NCI-H524 treated with DMSO at 0.1 percent for 48 hours (cell line): Measurements from ENCODE around the gene PIK3R3.

ENCODE experiments used
- DNase-seq: peaks from one replicate; lab custom pipeline; 2025; lab: John Stamatoyannopoulos, UW

Gene PIK3R3

DNA sequence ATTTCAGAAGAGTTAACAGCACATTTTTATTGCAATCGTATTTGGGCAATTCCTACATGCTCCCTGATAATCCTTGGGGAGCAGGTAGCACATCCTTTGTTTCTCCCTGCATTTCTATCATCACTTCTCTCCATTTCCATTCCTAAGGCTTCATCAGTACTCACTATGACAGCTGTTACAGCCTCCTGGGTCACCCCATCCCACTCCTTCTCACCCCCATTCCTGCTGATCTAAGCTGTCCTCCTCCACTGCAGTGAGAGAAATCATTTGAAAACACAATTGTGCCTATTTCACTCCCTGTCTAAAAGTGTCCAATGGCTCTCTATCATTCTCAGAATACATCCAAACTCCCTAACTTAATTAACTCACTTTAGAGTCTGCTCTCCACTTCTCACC is 25.5 kb upstream of the PIK3R3 start:
- DNase-seq, result no peak

DNA sequence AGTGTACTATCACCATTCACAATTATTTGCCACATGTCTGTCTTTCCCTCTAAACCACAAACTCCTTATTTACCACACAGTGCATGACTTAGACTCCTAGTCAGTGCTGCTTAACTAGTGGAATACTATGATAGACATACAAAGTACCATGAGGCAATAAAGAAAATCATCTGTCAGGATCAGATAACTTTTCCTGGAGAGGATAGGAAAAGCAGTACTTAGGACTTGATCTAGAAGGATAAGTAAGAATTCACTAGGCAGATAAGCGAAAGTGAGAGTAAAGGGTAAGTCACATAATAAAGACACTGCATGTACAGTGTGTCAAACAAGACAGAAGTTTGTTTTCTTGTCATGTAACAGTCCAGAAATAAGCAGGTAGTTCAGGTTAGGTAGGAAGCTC is 21.3 kb upstream of the PIK3R3 start:
- no peak for DNase-seq

DNA sequence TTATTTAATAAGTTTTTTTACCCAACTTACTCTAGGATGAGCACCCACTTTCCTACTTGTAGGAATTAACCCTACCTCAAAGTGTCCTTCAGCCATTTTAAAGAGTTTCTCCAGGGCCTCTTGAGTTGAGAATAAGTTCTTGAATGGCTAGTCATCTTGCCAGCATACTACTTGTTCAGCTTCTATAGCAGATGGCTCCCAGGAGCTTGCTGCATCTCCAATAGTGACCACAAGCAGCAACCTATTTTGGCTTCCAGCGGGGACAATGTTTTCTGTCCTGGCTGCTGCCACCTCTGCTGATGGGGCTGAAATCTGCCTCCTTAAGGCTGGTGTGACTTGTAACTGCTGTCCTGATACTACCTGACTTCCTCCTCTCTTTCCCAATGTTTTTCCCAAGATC is 20.8 kb upstream of the PIK3R3 start:
- DNase-seq, result no peak

DNA sequence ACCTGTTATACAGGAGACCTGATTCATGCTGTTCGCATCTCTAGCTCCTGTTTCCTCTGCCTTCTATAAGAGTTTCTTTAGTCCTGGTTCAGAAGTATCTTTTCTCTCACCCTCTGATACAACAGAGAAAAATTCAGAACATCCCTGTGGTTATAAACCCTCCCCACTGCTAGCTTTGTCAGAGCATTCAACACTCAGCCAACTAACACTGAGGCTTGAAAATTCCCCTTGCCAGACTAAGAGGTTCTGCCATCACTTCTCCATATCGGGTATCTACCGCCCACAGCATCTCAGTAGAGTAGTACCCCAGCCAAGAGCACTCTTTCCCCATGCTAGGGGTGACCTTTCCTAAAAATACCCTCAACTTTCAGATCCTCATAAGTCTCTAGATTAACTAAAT is 19.6 kb upstream of the PIK3R3 start:
- DNase-seq, result no peak

DNA sequence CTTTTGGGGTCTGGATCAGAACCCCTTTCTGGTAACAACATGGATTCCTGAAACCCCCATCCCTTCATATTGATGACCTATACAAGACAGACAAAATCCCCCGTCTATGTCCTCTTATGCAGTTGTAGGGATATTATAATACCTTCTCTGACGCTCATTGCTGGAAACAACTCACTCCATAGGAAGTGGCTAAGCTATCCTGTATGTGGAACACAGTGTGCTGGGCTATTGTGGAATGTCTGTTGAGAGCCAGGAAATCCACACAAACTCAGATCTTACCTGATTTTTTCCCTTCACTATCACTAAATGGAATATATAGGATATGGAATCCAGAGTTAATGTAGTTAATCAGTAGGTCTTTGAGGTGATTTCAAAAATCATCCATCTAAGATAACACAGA is 17.7 kb upstream of the PIK3R3 start:
- DNase-seq, result no peak

DNA sequence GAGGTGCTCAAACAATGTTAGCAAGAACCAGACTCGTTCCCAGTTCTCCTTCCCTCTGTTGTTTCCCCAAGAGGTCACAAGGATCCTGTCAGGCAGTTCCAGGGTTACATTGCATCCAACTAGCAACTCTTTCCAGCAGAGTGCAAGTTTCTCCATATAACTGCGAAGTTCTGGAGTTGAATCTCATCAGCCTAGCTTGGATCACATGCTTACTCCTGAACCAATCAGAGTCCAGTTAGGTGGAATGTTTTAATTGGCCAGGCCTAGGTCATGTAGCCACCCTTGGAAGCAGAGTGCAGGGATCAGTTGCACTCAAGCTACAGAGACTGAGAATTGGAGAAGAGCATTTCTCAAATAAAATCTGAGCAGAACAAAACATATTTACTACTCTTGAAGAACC is 15.9 kb upstream of the PIK3R3 start:
- DNase-seq, result no peak

DNA sequence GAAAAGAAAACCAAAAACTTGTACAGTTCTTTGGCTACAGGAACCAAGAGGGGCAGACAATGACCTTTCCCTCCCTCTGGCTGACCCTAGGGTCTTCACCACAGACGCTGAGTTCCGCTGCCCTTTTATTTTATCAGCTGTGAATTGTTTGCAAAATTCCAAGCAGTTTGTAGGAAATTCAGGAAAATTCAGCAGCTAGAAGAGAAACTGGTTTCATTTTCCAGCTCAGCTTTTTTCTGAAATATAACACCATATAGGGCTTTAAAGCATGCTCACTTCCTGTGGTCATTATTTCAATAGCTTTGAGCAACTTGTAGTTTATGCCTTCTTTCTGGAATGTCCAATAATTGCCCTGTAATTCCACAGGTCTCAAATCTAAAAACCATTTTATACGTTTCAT is 5.5 kb upstream of the PIK3R3 start:
- no peak for DNase-seq

DNA sequence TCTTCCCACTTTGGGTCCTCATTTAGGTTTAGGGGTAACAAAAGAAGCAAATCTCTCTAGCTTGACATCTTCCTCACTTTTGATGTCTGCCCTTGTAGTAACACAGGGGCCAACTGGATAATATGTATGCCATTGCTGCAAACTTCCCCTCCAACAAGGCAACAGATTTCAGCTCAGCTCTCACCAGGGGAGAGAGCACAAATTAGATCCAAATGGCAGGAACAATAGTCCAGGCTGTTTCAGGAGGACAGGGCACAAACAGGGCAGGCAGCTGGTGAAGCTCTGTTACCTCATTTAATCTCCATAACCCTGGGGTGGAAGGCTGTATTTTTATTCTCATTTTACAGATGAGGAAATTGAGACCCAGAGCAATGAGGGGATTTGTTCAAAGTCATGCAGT is 4.3 kb upstream of the PIK3R3 start:
- DNase-seq, result no peak

DNA sequence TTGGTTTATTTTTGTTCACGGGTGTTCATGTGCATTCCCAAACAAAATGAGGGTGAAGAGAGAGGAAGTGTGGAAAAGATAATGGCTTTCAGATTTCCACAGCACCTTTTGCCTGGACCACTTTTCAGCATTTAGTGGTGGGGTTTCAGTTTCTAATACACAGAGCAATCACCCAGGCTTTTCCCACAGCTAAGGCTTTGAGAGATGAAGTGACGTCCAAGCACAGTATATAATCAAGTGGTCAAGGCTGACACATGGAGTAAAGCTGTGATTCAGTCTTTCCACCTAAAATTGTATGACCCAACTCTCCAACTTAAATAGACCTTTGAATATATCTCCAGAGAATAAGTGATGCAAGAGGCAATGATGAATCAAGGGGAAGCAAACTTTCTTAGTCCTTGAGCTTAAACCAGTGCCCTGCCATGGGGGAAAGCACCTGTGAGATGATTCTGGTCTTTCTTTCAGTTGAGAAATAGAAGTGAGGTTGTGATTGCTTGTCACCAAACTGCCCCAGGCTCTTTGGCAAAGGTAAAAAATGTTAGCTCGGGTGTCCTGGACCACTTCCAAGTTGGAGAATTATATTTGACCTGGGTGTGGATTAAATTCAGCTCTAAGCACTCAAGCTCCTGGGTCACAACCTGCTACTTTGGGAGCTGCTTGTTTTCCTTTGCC is 2.4 kb upstream of the PIK3R3 start:
- peak; percentile 50 for DNase-seq

DNA sequence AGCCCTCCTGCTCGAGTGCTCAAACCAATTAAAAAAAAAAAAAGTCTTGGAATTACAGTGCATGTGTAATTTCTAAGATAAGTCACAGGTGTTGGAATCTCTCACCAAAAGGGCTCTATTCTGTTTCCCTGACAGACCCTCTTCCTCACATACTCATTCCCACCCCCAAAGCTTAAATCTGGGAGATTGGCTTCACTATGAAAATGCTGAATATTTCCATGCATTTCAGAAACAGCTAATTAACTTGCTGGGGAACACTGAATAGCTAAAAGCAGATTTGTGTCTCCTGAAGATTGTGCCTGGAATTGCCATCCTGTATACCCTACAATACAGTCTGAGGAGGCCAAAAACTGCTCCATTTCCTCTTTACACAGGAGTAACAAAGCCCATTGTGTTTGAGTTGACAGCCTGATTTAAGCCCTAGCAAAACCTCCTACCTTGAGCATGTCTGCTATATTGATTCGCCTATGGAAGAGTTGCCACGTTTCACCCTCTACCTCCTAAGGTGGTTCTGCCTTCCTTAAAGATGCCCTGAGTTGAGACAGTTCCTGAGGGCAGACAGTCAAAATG is 1.4 kb upstream of the PIK3R3 start:
- DNase-seq, result no peak

DNA sequence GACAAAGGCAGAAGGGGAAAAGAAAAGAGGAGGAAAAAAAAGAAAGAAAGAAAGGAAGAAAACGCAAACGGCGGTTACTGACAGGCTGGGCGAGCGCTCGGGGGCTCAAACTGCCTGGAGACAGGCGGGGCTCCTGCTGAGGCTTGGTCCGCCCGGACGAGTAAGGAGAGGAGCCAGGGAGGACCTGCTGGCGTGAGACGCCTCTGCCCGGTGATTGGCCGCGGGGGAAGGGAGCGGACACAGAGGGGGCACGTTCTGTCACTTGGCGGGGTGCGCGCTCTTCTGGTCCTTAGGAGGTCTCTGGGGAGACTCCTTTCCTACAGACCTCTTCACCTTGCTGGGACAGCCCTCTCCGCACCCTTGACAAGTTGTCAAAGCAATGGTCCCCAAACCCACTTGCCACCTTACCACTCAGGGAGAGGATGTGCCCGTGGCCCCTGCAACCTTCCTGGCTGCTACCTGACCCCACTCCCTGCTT is 791 bp upstream of the PIK3R3 start:
- no peak for DNase-seq

DNA sequence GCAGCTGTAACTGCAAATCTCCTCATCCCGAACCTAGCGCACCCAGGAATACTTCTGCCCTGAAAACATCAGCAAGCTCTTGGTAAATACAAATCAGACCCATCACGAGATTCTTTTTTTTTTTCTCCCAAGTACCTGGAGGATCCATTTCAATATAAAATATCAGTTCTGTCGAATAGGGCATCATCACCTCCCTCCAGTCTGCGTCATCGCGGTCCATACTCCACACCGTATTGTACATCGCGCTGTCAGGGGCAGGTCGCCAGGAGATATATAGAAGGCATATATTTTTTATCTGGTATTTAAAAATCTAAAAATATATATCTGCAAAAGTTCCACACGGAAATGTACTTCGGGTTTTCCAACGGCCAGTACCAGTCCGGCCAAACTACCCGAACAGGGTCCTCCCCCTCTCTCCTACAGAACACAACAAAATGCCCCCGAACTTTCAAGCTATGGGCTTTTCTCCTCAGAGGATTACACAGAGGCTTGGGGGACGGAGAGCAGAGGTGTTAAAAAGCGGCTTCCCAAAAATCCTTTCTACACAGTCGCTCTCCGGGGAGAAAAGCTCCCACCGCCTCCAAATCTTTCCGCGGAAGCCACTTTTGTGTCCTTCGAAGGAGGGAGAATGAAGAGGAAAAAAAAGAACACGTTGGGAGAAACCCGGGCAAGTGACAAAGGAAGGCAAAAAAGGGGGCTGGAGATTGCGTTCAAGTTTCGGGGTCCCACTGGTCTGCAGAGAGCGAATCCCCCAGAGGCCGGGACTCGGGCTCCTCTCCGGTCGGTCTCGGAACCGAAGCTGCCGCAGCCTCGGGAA is 509 bp downstream of the PIK3R3 start:
- no peak for DNase-seq

DNA sequence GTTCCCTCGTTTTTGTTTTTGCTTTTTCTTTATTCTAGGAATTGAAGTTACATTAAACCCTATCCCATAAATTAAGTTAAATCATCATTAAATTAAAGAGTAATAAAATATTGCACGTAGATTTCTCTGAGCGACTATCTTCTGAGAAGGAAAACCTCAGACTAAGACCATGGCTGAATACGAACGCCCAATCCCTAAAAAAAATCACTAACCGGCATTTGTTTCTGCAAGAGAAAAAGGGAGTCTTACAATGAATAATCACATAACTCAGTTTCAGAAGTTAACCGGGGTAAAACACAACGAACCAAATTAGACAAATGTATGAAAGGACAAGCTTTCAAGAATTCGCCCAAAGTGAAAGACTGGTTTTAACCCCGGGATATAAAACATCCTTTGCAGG is 1.3 kb downstream of the PIK3R3 start:
- DNase-seq, result no peak

DNA sequence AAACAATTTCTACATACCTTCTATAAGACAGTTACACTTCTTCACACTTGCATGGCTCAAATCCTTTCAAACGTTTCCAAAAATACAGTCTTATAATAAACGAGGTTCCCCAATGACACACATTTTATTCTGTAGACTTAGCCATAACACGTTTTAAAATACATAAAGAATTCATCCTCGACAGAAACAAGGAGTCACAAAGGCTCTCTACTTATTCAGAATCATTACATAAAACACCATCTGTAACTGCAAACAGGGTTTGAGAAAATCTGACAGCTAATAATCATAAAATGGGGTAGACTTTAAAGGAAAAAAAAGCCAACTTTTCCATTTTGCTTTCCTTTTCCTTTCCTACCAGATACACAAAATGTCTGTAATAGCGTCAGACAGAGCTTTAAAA is 1.8 kb downstream of the PIK3R3 start:
- no peak for DNase-seq

DNA sequence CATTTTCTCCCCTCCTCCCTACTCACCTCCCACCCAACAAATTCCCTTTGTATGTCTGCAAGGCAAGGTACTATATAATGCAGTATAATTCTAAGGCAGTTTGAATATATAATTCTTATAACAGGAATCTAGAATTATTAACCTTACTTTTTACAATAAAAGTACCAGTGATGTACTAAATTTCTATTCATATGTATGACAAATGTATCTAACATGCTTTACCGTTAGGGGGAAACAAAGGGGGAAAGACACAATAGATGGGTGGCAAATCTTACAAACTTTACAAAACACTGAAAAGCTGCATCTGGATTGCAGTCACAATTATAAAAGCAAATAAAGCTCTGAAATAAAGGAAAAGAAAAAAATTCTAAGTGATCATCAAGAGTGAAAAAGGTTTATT is 2.3 kb downstream of the PIK3R3 start:
- no peak for DNase-seq

DNA sequence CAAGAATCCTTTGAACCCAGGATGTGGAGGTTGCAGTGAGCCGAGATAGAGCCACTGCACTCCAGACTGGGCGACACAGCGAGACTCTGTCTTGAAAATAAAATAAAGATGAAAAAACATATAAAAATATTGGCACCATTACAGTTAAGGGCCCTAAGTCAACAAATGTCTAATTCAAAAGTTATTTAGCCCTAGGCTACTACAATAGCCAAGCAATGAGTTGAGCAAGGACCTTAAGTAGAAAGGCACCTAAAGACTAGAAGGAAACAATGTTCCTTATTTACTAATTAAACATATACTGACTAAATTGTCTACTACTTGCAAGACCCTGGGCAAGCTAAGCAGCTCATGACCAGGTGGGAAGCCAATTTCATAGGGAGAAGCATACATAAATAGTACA is 4.1 kb downstream of the PIK3R3 start:
- DNase-seq, result no peak

DNA sequence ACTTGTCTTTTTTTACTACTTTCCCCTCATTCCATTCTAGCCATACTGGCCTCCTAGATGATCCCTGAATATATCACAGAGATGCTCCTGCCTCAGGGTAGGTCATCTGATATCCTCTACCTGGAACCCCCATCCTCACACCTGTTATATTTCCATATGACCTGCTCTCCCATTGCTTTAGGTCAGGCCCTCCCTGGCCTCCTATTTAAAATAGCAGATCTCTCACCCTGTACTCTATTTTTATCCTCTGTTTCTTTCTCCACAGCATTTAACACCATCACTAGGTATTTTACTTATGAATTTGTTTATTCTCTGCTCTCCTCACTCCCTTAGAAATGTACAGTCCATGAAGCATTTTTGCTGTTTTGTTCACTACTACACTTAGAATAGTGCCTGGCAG is 13.6 kb downstream of the PIK3R3 start:
- no peak for DNase-seq

DNA sequence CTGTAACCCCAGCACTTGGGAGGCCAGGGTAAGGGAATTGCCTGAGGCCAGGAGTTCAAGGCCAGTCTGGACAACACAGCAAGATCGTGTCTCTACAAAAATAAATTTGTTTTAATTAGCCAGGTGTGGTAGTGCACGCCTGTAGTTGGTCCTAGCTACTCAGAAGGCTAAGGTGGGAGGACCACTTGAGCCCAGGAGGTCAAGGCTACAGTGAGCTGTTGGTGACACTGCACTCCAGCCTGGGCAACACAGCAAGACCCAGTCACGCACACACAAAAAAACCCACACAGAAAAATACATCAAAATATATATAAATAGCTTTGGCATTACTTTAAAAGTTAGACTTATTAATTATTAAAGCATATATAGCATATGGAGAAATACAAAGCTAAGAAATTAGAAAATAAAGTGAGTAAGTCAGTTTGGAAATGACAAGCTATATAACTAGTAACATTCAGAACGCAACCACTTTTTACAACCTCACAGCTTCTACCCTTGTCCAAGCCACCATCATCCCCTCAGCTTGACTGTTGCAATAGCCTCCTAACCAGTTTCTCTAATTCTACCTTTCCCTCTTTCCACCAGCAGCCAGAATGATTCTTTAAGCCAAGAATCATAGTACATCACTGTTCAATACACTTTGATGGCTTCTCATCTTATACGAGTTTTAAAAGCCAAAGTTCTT is 14.5 kb downstream of the PIK3R3 start:
- DNase-seq, result no peak

DNA sequence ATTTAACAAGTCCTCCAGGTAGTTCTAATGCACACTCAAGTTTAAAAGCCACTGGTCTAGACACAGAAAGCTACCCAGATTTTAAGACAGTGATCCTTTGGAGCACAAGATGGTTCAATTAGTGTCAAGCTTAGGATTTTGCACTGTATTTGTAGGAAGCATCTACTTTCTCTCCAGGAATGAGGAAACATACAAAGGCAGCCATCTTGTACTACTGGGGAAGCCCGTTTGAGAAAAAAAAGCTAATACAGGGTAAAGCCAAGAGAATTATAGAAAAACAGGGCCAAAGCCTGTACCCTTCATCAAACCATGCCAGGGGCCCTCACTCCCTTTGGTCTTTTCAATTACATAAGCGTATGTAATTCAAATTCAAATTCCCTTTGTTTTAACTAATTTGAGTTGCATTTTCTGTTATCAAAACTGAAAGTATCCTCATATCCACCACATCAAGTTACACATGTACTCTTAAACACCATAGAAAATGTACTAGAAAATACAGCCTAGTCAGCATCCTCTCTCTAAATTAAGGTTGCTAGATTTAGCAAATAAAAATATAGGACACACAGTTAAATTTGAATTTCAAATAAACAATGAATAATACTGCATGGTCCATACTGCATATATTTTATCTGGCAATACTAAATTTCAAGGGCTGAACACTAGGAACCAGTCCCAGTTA is 17.4 kb downstream of the PIK3R3 start:
- no peak for DNase-seq

DNA sequence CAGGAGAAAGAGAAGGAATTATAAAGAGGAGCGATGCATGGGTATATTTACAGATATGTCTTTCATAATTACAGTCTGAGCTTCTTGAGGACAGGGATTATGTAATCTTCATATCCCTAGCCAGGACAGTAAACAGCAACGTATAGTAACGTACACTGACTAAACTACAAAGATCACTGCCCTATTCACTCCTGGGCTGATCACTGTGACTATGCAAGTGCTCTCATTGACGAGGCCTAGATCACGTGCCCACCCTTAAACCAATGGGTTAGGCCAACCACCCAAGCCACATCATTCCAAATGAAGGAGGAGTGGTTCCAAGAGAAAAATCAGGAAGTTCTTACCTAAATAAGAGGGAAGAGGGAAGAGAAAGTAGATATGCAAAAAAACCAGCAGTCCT is 18.5 kb downstream of the PIK3R3 start:
- DNase-seq, result no peak

DNA sequence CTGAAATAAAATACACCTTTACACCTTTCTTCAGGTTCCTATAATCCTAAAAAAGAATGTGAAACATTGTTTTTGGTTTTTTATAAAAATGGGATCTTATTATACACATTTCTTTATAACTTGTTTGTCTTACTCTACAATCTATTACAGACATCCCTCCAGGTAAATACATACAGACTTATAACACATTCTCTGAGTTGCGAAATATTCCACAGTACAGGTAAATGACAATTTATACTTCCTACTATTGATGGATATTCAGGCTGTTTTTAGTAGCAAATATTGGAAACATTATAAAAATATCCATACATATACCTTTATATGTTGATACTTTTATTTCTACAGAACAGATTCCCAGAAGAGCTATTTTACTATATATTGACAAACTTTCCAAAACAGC is 20.3 kb downstream of the PIK3R3 start:
- no peak for DNase-seq

DNA sequence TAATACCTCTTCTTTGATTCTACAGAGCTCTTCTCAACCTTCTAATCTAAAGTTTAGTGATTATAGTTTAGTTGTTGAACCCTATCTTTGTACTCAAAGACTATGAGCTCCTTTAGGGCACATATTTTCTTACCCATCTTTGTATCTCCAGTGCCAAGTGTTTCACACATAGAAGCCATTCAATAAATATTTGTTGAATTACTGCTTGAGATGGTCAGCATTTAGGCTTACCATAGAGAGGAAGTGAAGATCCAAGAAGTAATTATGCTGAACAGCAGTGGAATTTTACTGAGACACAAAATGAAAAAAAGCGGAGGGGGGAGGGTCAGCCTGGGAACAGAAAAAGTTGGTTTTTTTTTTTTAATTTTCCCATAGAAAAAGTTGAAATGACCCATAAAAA is 21.9 kb downstream of the PIK3R3 start:
- DNase-seq, result no peak
